ENCODE data around the gene MMP10. TPM values are rescaled to one million over a fixed set of nuclear protein-coding genes. Genes with fewer than 3 reads are reported as not detected.

The MMP10 gene
- total and polyA plus RNA-seq, 2 donors (not counting 1 experiment from before 2014, with no cell fraction given): 0.17 to 0.66 TPM

DNA sequence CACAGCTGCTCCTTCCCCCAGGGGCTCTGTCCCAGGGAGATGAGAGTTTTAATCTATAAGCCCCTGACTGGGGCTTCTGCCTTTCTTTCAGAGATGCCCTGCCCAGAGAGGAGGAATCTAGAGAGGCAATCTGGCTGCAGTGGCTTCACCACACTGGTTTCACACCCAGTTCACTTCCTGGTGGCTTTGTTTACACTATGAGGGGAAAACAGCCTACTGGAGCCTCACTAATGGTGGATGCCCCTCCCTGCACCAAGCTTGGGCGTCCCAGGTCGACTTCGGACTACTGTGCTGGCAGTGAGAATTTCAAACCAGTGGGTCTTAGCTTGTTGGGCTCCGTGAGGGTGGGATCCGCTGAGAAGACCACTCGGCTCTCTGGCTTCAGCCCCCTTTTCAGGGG is 39.1 kb upstream of the MMP10 start:
- H3K27ac ChIP-seq (ENCODE audit: insufficient read depth, low read length): no peak overlapping the region
- H3K4me2 ChIP-seq (ENCODE audit: extremely low read depth, insufficient read depth, low read length): no peak overlapping the region
- no peaks in the 10 kb centered on the region for H3K9me3 ChIP-seq (ENCODE audit: control insufficient read depth, insufficient read depth, low read depth, low read length)
- no peak overlapping the region for H3K9ac ChIP-seq (ENCODE audit: insufficient read depth, low read length)
- no peaks in the 10 kb centered on the region for H3K4me1 ChIP-seq (ENCODE audit: control insufficient read depth, extremely low read depth, insufficient read depth, low read length)
- TF ChIP-seq, protein P1, sequence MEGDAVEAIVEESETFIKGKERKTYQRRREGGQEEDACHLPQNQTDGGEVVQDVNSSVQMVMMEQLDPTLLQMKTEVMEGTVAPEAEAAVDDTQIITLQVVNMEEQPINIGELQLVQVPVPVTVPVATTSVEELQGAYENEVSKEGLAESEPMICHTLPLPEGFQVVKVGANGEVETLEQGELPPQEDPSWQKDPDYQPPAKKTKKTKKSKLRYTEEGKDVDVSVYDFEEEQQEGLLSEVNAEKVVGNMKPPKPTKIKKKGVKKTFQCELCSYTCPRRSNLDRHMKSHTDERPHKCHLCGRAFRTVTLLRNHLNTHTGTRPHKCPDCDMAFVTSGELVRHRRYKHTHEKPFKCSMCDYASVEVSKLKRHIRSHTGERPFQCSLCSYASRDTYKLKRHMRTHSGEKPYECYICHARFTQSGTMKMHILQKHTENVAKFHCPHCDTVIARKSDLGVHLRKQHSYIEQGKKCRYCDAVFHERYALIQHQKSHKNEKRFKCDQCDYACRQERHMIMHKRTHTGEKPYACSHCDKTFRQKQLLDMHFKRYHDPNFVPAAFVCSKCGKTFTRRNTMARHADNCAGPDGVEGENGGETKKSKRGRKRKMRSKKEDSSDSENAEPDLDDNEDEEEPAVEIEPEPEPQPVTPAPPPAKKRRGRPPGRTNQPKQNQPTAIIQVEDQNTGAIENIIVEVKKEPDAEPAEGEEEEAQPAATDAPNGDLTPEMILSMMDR (conservative IDR thresholded peaks at IDR 0.05 in 1 of 2, IDR thresholded peaks at IDR 0.05 in 1 of 2; ENCODE audit: low read depth in 1 of 2, low read length in 2 of 2): no peak
- TF ChIP-seq EZH2 (IDR thresholded peaks at IDR 0.05; ENCODE audit: low read length, missing control alignments): no peak
- H3K36me3 ChIP-seq (ENCODE audit: control insufficient read depth, insufficient read depth, low read length): no peaks in the 10 kb centered on the region
- no peak overlapping the region for H3K4me3 ChIP-seq (replicated peaks in 1 of 4; ENCODE audit: control extremely low read depth in 1 of 4, insufficient read depth in 1 of 4, low read depth in 3 of 4, low read length in 4 of 4)
- no peak for DNase-seq (ENCODE audit: low read depth in 2 of 2)
- no peaks in the 10 kb centered on the region for H3K27me3 ChIP-seq (ENCODE audit: control insufficient read depth, insufficient read depth, low read length)
- no peak overlapping the region for H2AFZ ChIP-seq (ENCODE audit: low read length)
- no peaks in the 10 kb centered on the region for H3K79me2 ChIP-seq (ENCODE audit: control insufficient read depth, insufficient read depth, low read length)
- no peaks in the 10 kb centered on the region for H4K20me1 ChIP-seq (ENCODE audit: control insufficient read depth, extremely low read depth, insufficient read depth, low read length)

DNA sequence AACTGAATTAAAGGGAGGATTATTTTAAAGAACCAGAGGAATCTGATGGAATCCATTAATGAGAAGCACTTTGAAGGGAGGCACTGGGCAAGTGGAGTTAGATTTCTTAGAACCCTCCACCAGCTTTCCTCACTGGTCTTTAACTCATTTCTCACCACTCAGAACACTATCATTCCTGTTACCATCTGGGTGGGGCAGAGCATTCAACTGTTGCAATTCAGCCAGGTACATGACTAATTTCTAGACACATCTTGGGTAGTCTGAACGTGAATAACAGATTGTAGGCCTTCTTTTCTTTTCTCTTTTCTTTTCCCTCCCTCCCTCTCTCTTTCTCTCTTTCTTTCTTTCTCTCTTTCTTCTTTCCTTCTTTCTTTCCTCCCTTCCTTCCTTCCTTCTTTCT is 33.1 kb upstream of the MMP10 start:
- TF ChIP-seq, protein P1 (conservative IDR thresholded peaks at IDR 0.05 in 1 of 2, IDR thresholded peaks at IDR 0.05 in 1 of 2; ENCODE audit: low read depth in 1 of 2, low read length in 2 of 2): no peak
- no peak for TF ChIP-seq EZH2 (IDR thresholded peaks at IDR 0.05; ENCODE audit: low read length, missing control alignments)
- no peak overlapping the region for H3K9ac ChIP-seq (ENCODE audit: insufficient read depth, low read length)
- no peaks in the 10 kb centered on the region for H3K4me1 ChIP-seq (ENCODE audit: control insufficient read depth, extremely low read depth, insufficient read depth, low read length)
- H3K36me3 ChIP-seq (ENCODE audit: control insufficient read depth, insufficient read depth, low read length): no peaks in the 10 kb centered on the region
- no peak for DNase-seq (ENCODE audit: low read depth in 2 of 2)
- no peaks in the 10 kb centered on the region for H3K79me2 ChIP-seq (ENCODE audit: control insufficient read depth, insufficient read depth, low read length)
- H3K27me3 ChIP-seq (ENCODE audit: control insufficient read depth, insufficient read depth, low read length): no peaks in the 10 kb centered on the region
- H3K4me2 ChIP-seq (ENCODE audit: extremely low read depth, insufficient read depth, low read length): no peak overlapping the region
- no peaks in the 10 kb centered on the region for H4K20me1 ChIP-seq (ENCODE audit: control insufficient read depth, extremely low read depth, insufficient read depth, low read length)
- H3K27ac ChIP-seq (ENCODE audit: insufficient read depth, low read length): no peak overlapping the region
- H3K9me3 ChIP-seq (ENCODE audit: control insufficient read depth, insufficient read depth, low read depth, low read length): no peaks in the 10 kb centered on the region
- no peak overlapping the region for H2AFZ ChIP-seq (ENCODE audit: low read length)
- H3K4me3 ChIP-seq (replicated peaks in 1 of 4; ENCODE audit: control extremely low read depth in 1 of 4, insufficient read depth in 1 of 4, low read depth in 3 of 4, low read length in 4 of 4): no peak overlapping the region

DNA sequence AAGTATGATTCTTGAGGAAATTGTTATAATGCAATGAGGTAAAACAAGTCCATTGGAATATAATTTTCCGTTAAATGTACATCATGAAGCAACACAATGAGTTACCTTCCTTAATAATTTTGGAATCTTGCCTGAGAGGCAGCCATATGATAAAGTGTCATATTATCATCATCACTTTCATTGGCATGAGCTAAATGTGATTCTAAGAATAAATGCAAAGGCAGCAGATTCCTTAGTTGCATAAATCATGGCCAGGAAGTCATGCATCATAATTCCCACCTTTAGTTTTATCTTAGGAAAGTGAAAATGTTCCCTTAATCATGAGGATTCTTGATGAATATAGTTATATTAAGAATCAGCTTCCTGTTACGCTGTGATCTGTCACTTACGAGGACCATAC is 31.8 kb upstream of the MMP10 start:
- Histone ChIP-seq H2AFZ (ENCODE audit: low read length) (no peak overlapping the region), H3K27me3 (ENCODE audit: control insufficient read depth, insufficient read depth, low read length) (no peaks in the 10 kb centered on the region), H3K9me3 (ENCODE audit: control insufficient read depth, insufficient read depth, low read depth, low read length) (no peaks in the 10 kb centered on the region), H3K9ac (ENCODE audit: insufficient read depth, low read length) (no peak overlapping the region), H3K36me3 (ENCODE audit: control insufficient read depth, insufficient read depth, low read length) (no peaks in the 10 kb centered on the region), H4K20me1 (ENCODE audit: control insufficient read depth, extremely low read depth, insufficient read depth, low read length) (no peaks in the 10 kb centered on the region), H3K79me2 (ENCODE audit: control insufficient read depth, insufficient read depth, low read length) (no peaks in the 10 kb centered on the region), H3K27ac (ENCODE audit: insufficient read depth, low read length) (no peak overlapping the region), H3K4me1 (ENCODE audit: control insufficient read depth, extremely low read depth, insufficient read depth, low read length) (no peaks in the 10 kb centered on the region), H3K4me3 (replicated peaks in 1 of 4; ENCODE audit: control extremely low read depth in 1 of 4, insufficient read depth in 1 of 4, low read depth in 3 of 4, low read length in 4 of 4) (no peak overlapping the region), H3K4me2 (ENCODE audit: extremely low read depth, insufficient read depth, low read length) (no peak overlapping the region)
- TF ChIP-seq, protein P1 (conservative IDR thresholded peaks at IDR 0.05 in 1 of 2, IDR thresholded peaks at IDR 0.05 in 1 of 2; ENCODE audit: low read depth in 1 of 2, low read length in 2 of 2): no peak
- no peak for TF ChIP-seq EZH2 (IDR thresholded peaks at IDR 0.05; ENCODE audit: low read length, missing control alignments)
- no peak for DNase-seq (ENCODE audit: low read depth in 2 of 2)

All from fibroblast of lung (primary cell).